Liver (tissue), 3 donors: Measurements from ENCODE around the gene JMJD1C.

Experiments
- EGR1 ChIP-seq, 2 donors: IDR thresholded peaks; 2 replicates each; pipeline ENCODE4 v1.6.1; 2016 to 2018; ENCODE audit warnings: antibody characterized with exemption in 2 of 2, low read depth in 2 of 2
- GABPA ChIP-seq, 2 donors: IDR thresholded peaks in 1 of 2; conservative IDR thresholded peaks in 1 of 2; 2 replicates each; pipeline ENCODE4 v1.6.1; 2016; ENCODE audit warnings: antibody characterized with exemption in 2 of 2, mild to moderate bottlenecking in 1 of 2, moderate library complexity in 1 of 2
- RAD21 ChIP-seq, 2 donors: IDR thresholded peaks; 2 replicates each; pipeline ENCODE4 v1.6.1; 2016; ENCODE audit warnings: antibody characterized with exemption in 2 of 2, mild to moderate bottlenecking in 2 of 2
- RXRA ChIP-seq, 2 donors: IDR thresholded peaks; 2 replicates each; pipeline ENCODE4 v1.6.1; 2017 to 2018; ENCODE audit warnings: antibody characterized with exemption in 2 of 2, mild to moderate bottlenecking in 1 of 2
- TAF1 ChIP-seq: conservative IDR thresholded peaks from 2 replicates; pipeline ENCODE4 v1.6.1; 2016; ENCODE audit warnings: antibody characterized with exemption, mild to moderate bottlenecking
- YY1 ChIP-seq: IDR thresholded peaks from 2 replicates; pipeline ENCODE4 v1.6.1; 2016; ENCODE audit warnings: antibody characterized with exemption, mild to moderate bottlenecking
- TF ChIP-seq, protein P1 (sequence below): fragments of 150-350 bp; IDR thresholded peaks from 2 replicates; pipeline ENCODE4 v1.5.1; 2017; ENCODE audit warnings: improper control_type of control experiment, low read depth, low read length; ENCODE audit not compliant: missing input control
- TF ChIP-seq, protein P2 (sequence below): IDR thresholded peaks from 2 replicates; pipeline ENCODE4 v1.6.1; 2016; ENCODE audit warnings: antibody characterized with exemption
- TF ChIP-seq, protein P3 (sequence below): IDR thresholded peaks from 2 replicates; pipeline ENCODE4 v1.6.1; 2016; ENCODE audit warnings: antibody characterized with exemption
- donor health status: healthy.
- donor health status: healthy.

DNA sequence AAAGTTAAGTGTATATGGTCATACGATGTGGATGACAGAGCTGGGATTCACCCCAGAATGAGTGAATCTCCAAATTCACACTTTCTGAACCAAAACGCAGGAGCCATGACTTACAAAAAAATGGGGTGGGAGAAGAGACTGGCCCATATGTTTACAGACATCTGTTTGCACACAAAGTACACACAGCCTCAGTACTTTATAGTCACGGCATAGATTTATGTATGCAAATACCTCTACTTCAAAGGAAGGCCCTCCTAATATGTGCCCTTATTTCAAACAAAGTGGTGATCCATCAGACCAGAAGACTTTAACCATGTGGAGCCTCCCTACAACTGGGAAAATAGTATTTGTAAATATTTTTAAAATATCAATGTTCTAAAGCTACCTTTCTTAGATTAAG, 22.2 kb upstream of the JMJD1C start:
- TF ChIP-seq, protein P1, sequence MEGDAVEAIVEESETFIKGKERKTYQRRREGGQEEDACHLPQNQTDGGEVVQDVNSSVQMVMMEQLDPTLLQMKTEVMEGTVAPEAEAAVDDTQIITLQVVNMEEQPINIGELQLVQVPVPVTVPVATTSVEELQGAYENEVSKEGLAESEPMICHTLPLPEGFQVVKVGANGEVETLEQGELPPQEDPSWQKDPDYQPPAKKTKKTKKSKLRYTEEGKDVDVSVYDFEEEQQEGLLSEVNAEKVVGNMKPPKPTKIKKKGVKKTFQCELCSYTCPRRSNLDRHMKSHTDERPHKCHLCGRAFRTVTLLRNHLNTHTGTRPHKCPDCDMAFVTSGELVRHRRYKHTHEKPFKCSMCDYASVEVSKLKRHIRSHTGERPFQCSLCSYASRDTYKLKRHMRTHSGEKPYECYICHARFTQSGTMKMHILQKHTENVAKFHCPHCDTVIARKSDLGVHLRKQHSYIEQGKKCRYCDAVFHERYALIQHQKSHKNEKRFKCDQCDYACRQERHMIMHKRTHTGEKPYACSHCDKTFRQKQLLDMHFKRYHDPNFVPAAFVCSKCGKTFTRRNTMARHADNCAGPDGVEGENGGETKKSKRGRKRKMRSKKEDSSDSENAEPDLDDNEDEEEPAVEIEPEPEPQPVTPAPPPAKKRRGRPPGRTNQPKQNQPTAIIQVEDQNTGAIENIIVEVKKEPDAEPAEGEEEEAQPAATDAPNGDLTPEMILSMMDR, result no peak
- no peak for TF ChIP-seq GABPA (IDR thresholded peaks at IDR 0.05 in 1 of 2, conservative IDR thresholded peaks at IDR 0.05 in 1 of 2)
- TF ChIP-seq RXRA (IDR thresholded peaks at IDR 0.05), result no peak
- TF ChIP-seq, protein P2, sequence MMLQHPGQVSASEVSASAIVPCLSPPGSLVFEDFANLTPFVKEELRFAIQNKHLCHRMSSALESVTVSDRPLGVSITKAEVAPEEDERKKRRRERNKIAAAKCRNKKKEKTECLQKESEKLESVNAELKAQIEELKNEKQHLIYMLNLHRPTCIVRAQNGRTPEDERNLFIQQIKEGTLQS, result no peak
- TF ChIP-seq YY1, result no peak
- TF ChIP-seq, protein P3, sequence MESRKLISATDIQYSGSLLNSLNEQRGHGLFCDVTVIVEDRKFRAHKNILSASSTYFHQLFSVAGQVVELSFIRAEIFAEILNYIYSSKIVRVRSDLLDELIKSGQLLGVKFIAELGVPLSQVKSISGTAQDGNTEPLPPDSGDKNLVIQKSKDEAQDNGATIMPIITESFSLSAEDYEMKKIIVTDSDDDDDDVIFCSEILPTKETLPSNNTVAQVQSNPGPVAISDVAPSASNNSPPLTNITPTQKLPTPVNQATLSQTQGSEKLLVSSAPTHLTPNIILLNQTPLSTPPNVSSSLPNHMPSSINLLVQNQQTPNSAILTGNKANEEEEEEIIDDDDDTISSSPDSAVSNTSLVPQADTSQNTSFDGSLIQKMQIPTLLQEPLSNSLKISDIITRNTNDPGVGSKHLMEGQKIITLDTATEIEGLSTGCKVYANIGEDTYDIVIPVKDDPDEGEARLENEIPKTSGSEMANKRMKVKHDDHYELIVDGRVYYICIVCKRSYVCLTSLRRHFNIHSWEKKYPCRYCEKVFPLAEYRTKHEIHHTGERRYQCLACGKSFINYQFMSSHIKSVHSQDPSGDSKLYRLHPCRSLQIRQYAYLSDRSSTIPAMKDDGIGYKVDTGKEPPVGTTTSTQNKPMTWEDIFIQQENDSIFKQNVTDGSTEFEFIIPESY, result no peak
- TF ChIP-seq RAD21 (IDR thresholded peaks at IDR 0.05), result no peak
- no peak for TF ChIP-seq TAF1
- TF ChIP-seq EGR1 (IDR thresholded peaks at IDR 0.05; ENCODE audit: low read depth in 2 of 2), result no peak
